ENCODE results near the gene SLC8A3. TPM values are rescaled to one million over a fixed set of nuclear protein-coding genes. Genes with fewer than 3 reads are reported as not detected.

Gene SLC8A3
- total and polyA plus RNA-seq, 2 experiments from 2014 or later, result 0.42 to 2.6 TPM

- 82% methylated on average over 7 of the region's 8 CpGs for WGBS (ENCODE audit: low lambda C conversion rate, missing lambda C conversion rate)
These were observed 17.0 kb downstream of the SLC8A3 start for GRCh38 chr14:70171726-70172125.

GRCh38 chr14:70170976-70171375, 17.8 kb downstream of the SLC8A3 start:
- H3K4me1 ChIP-seq (ENCODE audit: insufficient read depth), result no peaks in the 10 kb centered on the region
- H4K20me1 ChIP-seq (ENCODE audit: insufficient read depth, poor library complexity, severe bottlenecking), result no peaks in the 10 kb centered on the region
- no peak for DNase-seq (ENCODE audit: low spot score)
- H2AFZ ChIP-seq, result no peak overlapping the region
- no peak overlapping the region for H3K27ac ChIP-seq
- TF ChIP-seq CTCF (IDR thresholded peaks at IDR 0.05; ENCODE audit: poor library complexity) (no peak), EZH2phosphoT487 (IDR thresholded peaks at IDR 0.05; ENCODE audit: low read depth, severe bottlenecking, unreplicated experiment) (no peak), EZH2 (IDR thresholded peaks at IDR 0.05; ENCODE audit: borderline replicate concordance) (no peak)
- H3K9me3 ChIP-seq (ENCODE audit: low read depth), result no peaks in the 10 kb centered on the region
- H3K79me2 ChIP-seq, result no peaks in the 10 kb centered on the region
- no peak overlapping the region for H3K4me2 ChIP-seq
- no peaks in the 10 kb centered on the region for H3K36me3 ChIP-seq (replicated peaks; ENCODE audit: insufficient read depth, low read depth)
- no peak overlapping the region for H3K4me3 ChIP-seq
- H3K27me3 ChIP-seq, result no peaks in the 10 kb centered on the region
- no peaks in the 10 kb centered on the region for H3K9me2 ChIP-seq (replicated peaks; ENCODE audit: insufficient read depth)
- 90% methylated on average over 4 of the region's 4 CpGs for WGBS (ENCODE audit: low lambda C conversion rate, missing lambda C conversion rate)

More at GRCh38 chr14:70171726-70172125, 17.0 kb downstream of the SLC8A3 start:
- Histone ChIP-seq H3K27ac (no peak overlapping the region), H3K4me3 (no peak overlapping the region), H4K20me1 (ENCODE audit: insufficient read depth, poor library complexity, severe bottlenecking) (no peaks in the 10 kb centered on the region), H3K36me3 (replicated peaks; ENCODE audit: insufficient read depth, low read depth) (no peaks in the 10 kb centered on the region), H3K4me1 (ENCODE audit: insufficient read depth) (no peaks in the 10 kb centered on the region), H3K9me2 (replicated peaks; ENCODE audit: insufficient read depth) (no peaks in the 10 kb centered on the region), H3K27me3 (no peaks in the 10 kb centered on the region), H3K9me3 (ENCODE audit: low read depth) (no peaks in the 10 kb centered on the region), H3K4me2 (no peak overlapping the region), H2AFZ (no peak overlapping the region), H3K79me2 (no peaks in the 10 kb centered on the region)
- DNase-seq (ENCODE audit: low spot score), result no peak
- TF ChIP-seq EZH2 (IDR thresholded peaks at IDR 0.05; ENCODE audit: borderline replicate concordance) (no peak), EZH2phosphoT487 (IDR thresholded peaks at IDR 0.05; ENCODE audit: low read depth, severe bottlenecking, unreplicated experiment) (no peak), CTCF (IDR thresholded peaks at IDR 0.05; ENCODE audit: poor library complexity) (no peak)

- no peak overlapping the region for H3K27ac ChIP-seq
- H2AFZ ChIP-seq, result no peak overlapping the region
- H3K36me3 ChIP-seq (replicated peaks; ENCODE audit: insufficient read depth, low read depth), result no peaks in the 10 kb centered on the region
- DNase-seq (ENCODE audit: low spot score), result no peak
- no peaks in the 10 kb centered on the region for H3K9me3 ChIP-seq (ENCODE audit: low read depth)
- H3K9me2 ChIP-seq (replicated peaks; ENCODE audit: insufficient read depth), result no peaks in the 10 kb centered on the region
- no peaks in the 10 kb centered on the region for H3K79me2 ChIP-seq
- WGBS (ENCODE audit: low lambda C conversion rate, missing lambda C conversion rate), result 90% methylated on average over 4 of the region's 4 CpGs
- no peaks in the 10 kb centered on the region for H3K4me1 ChIP-seq (ENCODE audit: insufficient read depth)
- no peak overlapping the region for H3K4me3 ChIP-seq
- no peaks in the 10 kb centered on the region for H4K20me1 ChIP-seq (ENCODE audit: insufficient read depth, poor library complexity, severe bottlenecking)
- no peak overlapping the region for H3K4me2 ChIP-seq
- H3K27me3 ChIP-seq, result peaks cover 4% of the 10 kb centered on the region
- TF ChIP-seq EZH2 (IDR thresholded peaks at IDR 0.05; ENCODE audit: borderline replicate concordance), result no peak
- TF ChIP-seq CTCF (IDR thresholded peaks at IDR 0.05; ENCODE audit: poor library complexity), result no peak
- no peak for TF ChIP-seq EZH2phosphoT487 (IDR thresholded peaks at IDR 0.05; ENCODE audit: low read depth, severe bottlenecking, unreplicated experiment)
These were observed 20.3 kb downstream of the SLC8A3 start for GRCh38 chr14:70168406-70168805.

Data from hepatocyte (in vitro differentiated cells).